GM12864 (cell line): ENCODE data around the gene SOWAHD.
"Not testable (repeated sequence)": the region's sequence is repeated elsewhere in the genome, so short reads cannot be mapped to it uniquely, and the experiment has no call there.

Source experiments
- DNase-seq: peaks from one replicate; pipeline ENCODE4 v3.0.0-alpha.2; 2011; ENCODE audit warnings: low read depth
- H3K4me3 ChIP-seq: 2 replicates; pipeline ENCODE4 v1.5.1; 2011; ENCODE audit warnings: mild to moderate bottlenecking, low read depth, low read length, control low read depth
- TF ChIP-seq, protein P1 (sequence below): IDR thresholded peaks from 2 replicates; pipeline ENCODE4 v1.5.1; 2011; ENCODE audit warnings: low read depth, mild to moderate bottlenecking, moderate library complexity, low read length, control low read depth, inconsistent platforms; ENCODE audit errors: missing control alignments

SOWAHD gene

DNA sequence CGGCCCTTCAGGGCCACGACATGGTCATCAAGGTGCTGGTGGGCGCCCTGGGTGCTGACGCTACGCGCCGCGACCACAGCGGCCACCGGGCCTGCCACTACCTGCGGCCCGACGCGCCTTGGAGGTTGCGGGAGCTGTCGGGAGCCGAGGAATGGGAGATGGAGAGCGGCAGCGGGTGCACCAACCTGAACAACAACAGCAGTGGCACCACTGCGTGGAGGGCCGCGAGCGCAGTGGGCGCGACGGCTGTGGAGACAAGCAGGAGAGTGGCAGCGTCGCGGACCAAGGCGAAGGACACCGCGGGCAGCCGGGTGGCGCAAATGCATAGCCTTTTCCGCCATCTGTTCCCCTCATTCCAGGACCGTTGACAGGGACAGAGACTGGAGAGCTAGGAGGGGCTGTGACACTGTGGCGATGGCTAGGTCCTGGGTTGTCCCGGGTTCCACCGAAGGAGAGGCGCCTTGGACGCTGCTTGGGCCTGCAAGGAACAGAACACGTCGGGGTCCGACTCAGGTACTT is 919 bp downstream of the SOWAHD start:
- no peak for DNase-seq
- H3K4me3 ChIP-seq, result peak overlapping the region; percentile 64

DNA sequence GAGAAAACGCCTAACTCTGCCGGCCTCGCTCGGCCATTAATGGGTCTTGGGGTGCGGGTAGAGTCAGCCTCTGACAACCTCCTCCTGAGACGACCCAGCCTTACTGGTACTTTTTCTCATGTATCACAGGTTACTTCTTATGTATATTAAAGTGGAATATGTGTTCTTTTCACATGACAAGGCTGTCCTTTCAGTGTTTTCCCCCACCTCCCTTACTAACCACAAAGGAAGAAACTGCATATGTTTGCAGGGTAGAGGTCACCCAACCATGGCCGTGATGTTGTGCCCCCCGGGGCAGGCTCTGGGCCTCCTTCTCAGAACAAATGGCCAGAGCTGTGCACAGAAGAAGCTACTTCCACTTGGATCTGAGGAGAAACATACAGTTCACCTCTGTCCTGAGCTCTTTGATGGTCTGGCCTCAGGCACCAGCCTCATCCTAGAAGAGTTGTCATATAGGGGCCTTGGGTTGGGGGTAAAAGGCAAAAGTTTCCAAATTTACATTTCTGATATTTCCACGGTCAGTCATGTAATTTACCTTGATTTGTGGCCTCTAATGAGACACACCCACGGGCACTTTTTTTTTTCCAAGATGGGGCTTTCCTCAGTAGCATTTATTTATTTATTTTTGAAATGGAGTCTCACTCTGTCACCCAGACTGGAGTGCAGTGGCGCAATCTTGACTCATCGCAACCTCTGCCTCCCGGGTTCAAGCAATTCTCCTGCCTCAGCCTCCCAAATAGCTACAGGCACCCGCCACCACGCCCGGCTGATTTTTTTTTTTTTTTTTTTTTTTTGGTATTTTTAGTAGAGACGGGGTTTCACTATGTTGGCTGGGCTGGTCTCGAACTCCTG is 1.9 kb downstream of the SOWAHD start:
- no peak for DNase-seq
- TF ChIP-seq, protein P1, sequence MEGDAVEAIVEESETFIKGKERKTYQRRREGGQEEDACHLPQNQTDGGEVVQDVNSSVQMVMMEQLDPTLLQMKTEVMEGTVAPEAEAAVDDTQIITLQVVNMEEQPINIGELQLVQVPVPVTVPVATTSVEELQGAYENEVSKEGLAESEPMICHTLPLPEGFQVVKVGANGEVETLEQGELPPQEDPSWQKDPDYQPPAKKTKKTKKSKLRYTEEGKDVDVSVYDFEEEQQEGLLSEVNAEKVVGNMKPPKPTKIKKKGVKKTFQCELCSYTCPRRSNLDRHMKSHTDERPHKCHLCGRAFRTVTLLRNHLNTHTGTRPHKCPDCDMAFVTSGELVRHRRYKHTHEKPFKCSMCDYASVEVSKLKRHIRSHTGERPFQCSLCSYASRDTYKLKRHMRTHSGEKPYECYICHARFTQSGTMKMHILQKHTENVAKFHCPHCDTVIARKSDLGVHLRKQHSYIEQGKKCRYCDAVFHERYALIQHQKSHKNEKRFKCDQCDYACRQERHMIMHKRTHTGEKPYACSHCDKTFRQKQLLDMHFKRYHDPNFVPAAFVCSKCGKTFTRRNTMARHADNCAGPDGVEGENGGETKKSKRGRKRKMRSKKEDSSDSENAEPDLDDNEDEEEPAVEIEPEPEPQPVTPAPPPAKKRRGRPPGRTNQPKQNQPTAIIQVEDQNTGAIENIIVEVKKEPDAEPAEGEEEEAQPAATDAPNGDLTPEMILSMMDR, result no peak
- H3K4me3 ChIP-seq, result peak overlapping the region; percentile 64

More for the DNA sequence above, 919 bp downstream of the SOWAHD start:
- TF ChIP-seq, protein P1, result no peak

DNA sequence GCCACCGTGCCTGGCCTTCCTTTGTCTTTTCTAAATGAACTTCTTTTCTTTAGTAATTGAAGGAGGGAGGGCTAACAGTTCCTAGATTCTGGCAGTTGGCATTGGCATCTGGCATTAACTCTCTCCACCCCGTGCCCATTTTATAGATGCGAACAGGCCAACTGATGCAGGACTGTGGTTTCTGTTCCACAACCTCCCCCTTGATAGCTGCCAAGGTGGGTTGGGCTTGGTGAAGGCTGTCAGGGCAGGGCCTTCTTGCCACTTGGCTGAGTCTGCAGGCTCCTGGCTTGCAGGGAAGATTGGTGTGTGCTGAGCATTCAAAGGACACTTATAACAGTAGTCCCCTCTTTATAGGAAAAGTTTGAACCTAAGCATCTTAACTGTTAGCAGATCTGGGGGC is 4.3 kb downstream of the SOWAHD start:
- no peak overlapping the region for H3K4me3 ChIP-seq
- DNase-seq, result no peak
- TF ChIP-seq, protein P1, result no peak

DNA sequence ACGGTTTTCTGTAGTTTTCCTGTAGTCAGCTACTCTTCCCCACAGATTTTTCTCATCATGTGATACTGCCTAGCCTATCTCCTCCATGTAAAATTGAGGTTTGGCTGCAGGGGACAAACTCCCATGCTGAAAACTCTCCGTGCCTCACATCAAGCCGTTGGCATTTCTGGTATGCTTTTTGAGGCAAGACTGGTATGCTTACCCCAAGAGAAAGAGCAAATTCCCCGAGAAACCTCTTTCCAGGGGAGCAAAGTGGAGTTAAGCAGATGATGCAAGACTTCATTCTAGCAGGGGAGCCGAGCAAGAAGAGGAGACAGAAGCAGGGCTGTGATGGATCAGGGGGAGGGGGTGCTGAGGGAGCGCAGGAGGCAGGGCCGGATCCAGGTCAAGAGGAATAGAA is 4.8 kb downstream of the SOWAHD start:
- TF ChIP-seq, protein P1, result no peak
- DNase-seq, result no peak
- no peak overlapping the region for H3K4me3 ChIP-seq

DNA sequence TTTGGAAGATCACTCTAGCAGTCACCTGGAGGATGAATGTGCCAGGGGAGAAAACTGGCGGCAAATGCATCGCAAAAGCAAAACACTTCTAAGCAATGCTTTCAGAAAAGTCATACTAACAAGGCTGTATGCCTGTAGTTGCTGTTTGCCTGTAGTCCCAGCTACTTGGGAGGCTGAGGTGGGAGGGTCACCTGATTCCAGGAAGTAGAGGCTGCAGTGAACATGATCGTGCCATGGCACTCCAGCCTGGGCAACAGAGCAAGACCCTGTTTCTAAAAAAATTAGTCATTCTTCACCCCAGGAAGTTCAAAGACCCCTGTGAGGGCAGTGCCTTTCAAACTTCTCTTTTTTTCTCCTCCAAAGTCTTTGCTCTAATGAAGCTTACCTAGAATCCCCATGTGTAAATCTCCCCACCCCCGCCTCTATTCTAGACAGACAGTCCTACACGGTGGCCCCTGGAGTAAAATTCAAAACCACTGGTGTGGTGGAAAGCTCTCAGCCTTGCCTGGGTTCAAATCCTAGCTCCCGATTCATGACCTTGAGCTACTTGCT is 5.5 kb downstream of the SOWAHD start:
- no peak for DNase-seq
- H3K4me3 ChIP-seq, result no peak overlapping the region
- TF ChIP-seq, protein P1, result no peak

DNA sequence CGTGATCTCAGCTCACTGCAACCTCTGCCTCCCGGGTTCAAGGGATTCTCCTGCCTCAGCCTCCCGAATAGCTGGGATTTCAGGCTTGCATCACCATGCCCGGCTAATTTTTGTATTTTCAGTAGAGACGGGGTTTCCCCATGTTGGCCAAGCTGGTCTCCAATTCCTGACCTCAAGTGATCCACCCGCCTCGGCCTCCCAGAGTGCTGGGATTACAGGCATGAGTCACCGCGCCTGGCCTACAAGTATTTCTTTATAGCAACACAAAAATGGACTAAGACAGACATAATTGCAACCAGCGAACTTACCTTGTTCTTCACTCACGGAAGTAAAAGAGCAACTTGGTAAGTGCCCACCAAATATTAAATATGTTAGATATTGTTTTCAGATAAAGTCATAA is 10.0 kb downstream of the SOWAHD start:
- DNase-seq, H3K4me3 ChIP-seq: not testable (repeated sequence)

DNA sequence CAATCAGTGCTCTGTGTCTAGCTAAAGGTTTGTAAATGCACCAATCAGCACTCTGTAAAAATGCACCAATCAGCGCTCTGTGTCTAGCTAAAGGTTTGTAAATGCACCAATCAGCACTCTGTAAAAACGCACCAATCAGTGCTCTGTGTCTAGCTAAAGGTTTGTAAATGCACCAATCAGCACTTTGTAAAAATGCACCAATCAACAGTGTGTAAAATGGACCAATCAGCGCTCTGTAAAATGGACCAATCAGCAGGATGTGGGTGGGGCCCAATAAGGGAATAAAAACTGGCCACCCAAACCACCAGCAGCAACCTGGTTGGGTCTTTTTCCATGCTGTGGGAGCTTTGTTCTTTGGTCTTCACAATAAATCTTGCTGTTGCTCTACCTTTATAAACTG is 11.0 kb downstream of the SOWAHD start:
- not testable (repeated sequence) for DNase-seq, H3K4me3 ChIP-seq
